ENCODE results near the gene HEPN1.

HEPN1 gene

GRCh38 chr11:124895471-124895971 is 23.5 kb upstream of the HEPN1 start:
- H3K4me2 ChIP-seq (ENCODE audit: low read depth, low read length, poor library complexity, severe bottlenecking): no peak overlapping the region

GRCh38 chr11:124896071-124896750 is 22.8 kb upstream of the HEPN1 start:
- H3K79me2 ChIP-seq (ENCODE audit: insufficient read depth, low read length): no peaks in the 10 kb centered on the region
- H3K36me3 ChIP-seq (ENCODE audit: low read length): no peaks in the 10 kb centered on the region
- H3K9me3 ChIP-seq (ENCODE audit: insufficient read depth, low read length): no peaks in the 10 kb centered on the region
- TF ChIP-seq EZH2phosphoT487 (conservative IDR thresholded peaks at IDR 0.05; ENCODE audit: low read length): no peak
- no peak for TF ChIP-seq CTCF (IDR thresholded peaks at IDR 0.05; ENCODE audit: insufficient read depth, low read length, poor library complexity, severe bottlenecking)
- no peaks in the 10 kb centered on the region for H3F3A ChIP-seq (ENCODE audit: insufficient read depth)
- H3K27ac ChIP-seq (ENCODE audit: low read depth, low read length): no peak overlapping the region
- no peaks in the 10 kb centered on the region for H3K9me2 ChIP-seq (replicated peaks; ENCODE audit: insufficient read depth, low read length)
- no peak overlapping the region for H3K9ac ChIP-seq (ENCODE audit: low read length)
- no peak overlapping the region for H3K4me3 ChIP-seq (ENCODE audit: insufficient read depth, low read length, poor library complexity, severe bottlenecking)
- no peak overlapping the region for H3K4me2 ChIP-seq (ENCODE audit: low read depth, low read length, poor library complexity, severe bottlenecking)
- H3K27me3 ChIP-seq (ENCODE audit: low read length): no peaks in the 10 kb centered on the region
- no peak overlapping the region for H2AFZ ChIP-seq (ENCODE audit: low read depth, low read length, severe bottlenecking)
- H4K20me1 ChIP-seq (ENCODE audit: low read depth, low read length): no peaks in the 10 kb centered on the region

More at GRCh38 chr11:124895471-124895971, 23.5 kb upstream of the HEPN1 start:
- H3F3A ChIP-seq (ENCODE audit: insufficient read depth): no peaks in the 10 kb centered on the region
- no peaks in the 10 kb centered on the region for H4K20me1 ChIP-seq (ENCODE audit: low read depth, low read length)
- no peaks in the 10 kb centered on the region for H3K36me3 ChIP-seq (ENCODE audit: low read length)
- H3K9ac ChIP-seq (ENCODE audit: low read length): no peak overlapping the region
- no peak for TF ChIP-seq CTCF (IDR thresholded peaks at IDR 0.05; ENCODE audit: insufficient read depth, low read length, poor library complexity, severe bottlenecking)
- no peak for TF ChIP-seq EZH2phosphoT487 (conservative IDR thresholded peaks at IDR 0.05; ENCODE audit: low read length)
- H3K4me3 ChIP-seq (ENCODE audit: insufficient read depth, low read length, poor library complexity, severe bottlenecking): no peak overlapping the region
- H3K79me2 ChIP-seq (ENCODE audit: insufficient read depth, low read length): no peaks in the 10 kb centered on the region
- H3K9me3 ChIP-seq (ENCODE audit: insufficient read depth, low read length): no peaks in the 10 kb centered on the region
- no peak overlapping the region for H3K27ac ChIP-seq (ENCODE audit: low read depth, low read length)
- H2AFZ ChIP-seq (ENCODE audit: low read depth, low read length, severe bottlenecking): no peak overlapping the region
- no peaks in the 10 kb centered on the region for H3K27me3 ChIP-seq (ENCODE audit: low read length)
- H3K9me2 ChIP-seq (replicated peaks; ENCODE audit: insufficient read depth, low read length): no peaks in the 10 kb centered on the region

- no peaks in the 10 kb centered on the region for H3K79me2 ChIP-seq (ENCODE audit: insufficient read depth, low read length)
- H3K4me3 ChIP-seq (ENCODE audit: insufficient read depth, low read length, poor library complexity, severe bottlenecking): no peak overlapping the region
- H3K4me2 ChIP-seq (ENCODE audit: low read depth, low read length, poor library complexity, severe bottlenecking): no peak overlapping the region
- no peak overlapping the region for H3K9ac ChIP-seq (ENCODE audit: low read length)
- H3K27me3 ChIP-seq (ENCODE audit: low read length): 0 out of 2 replicates have a peak, but pooled peaks cover 1% of the 10 kb centered on the region
- no peaks in the 10 kb centered on the region for H3F3A ChIP-seq (ENCODE audit: insufficient read depth)
- H3K9me2 ChIP-seq (replicated peaks; ENCODE audit: insufficient read depth, low read length): no peaks in the 10 kb centered on the region
- TF ChIP-seq EZH2phosphoT487 (conservative IDR thresholded peaks at IDR 0.05; ENCODE audit: low read length) (no peak), CTCF (IDR thresholded peaks at IDR 0.05; ENCODE audit: insufficient read depth, low read length, poor library complexity, severe bottlenecking) (no peak)
- H4K20me1 ChIP-seq (ENCODE audit: low read depth, low read length): no peaks in the 10 kb centered on the region
- H3K27ac ChIP-seq (ENCODE audit: low read depth, low read length): no peak overlapping the region
- H3K9me3 ChIP-seq (ENCODE audit: insufficient read depth, low read length): no peaks in the 10 kb centered on the region
- no peak overlapping the region for H2AFZ ChIP-seq (ENCODE audit: low read depth, low read length, severe bottlenecking)
- no peaks in the 10 kb centered on the region for H3K36me3 ChIP-seq (ENCODE audit: low read length)
Measured at GRCh38 chr11:124896821-124897391, 22.1 kb upstream of the HEPN1 start.

Measured in SU-DHL-6 (cell line).